NOMO-1 (cell line): ENCODE data around the gene TSC1.
"Not testable (repeated sequence)": the region's sequence is repeated elsewhere in the genome, so short reads cannot be mapped to it uniquely, and the experiment has no call there.

Experiments
- DNase-seq, 2 experiments: peaks; one replicate each; lab custom pipeline; 2025; ENCODE audit not compliant: unreplicated experiment in 2 of 2; lab: John Stamatoyannopoulos, UW

The TSC1 gene

DNA sequence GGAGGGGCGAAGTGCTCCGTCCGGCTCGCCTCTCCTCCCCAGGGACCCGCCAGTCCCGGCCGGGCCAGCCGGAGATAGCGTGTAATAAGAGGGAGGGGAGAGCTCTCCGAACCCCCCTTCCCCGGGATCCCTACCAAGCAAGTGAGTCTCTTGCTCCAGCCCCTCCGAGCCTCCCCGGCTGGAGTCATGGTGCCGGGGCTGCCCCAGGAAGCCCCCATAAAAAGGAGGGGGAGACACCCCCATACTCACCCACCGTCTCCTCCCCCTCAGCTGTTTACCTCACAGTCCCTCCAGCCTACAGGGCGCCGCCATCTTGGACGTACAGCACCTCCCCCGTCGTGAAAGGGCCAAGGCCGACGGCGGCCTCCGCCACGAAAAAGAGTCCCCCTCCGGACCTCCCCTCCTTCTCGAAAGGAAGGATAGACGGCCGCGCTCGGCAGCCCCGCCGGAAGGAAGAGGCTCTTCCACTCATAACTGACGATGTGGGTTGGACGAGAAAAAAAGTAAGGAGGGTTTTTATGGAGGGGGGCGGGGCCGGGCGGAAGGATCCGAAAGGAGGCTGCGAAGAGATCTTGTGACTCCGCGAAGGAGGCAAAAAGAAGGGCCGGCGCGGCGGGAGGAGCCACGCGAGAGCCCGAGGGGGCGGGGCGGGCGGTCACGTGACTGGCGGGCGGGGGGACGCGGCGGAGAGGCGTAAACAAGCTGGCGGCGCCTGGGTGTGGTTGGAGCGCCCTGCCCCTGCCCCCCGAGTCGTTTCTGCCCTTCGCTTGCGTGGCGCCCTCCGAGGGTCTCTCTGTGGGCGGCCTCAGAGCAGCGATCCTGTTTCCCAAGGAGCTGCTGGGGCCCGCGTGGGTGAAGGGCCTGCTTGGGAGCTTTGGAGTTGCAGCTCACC lies at the start of gene TSC1:
Gene TSC1, minus strand, starts transcription at position 323 of the 892 bp plus-strand sequence. CDS start 15,744 bp downstream, outside the sequence.
- peak; percentile 91 to 96 for DNase-seq

DNA sequence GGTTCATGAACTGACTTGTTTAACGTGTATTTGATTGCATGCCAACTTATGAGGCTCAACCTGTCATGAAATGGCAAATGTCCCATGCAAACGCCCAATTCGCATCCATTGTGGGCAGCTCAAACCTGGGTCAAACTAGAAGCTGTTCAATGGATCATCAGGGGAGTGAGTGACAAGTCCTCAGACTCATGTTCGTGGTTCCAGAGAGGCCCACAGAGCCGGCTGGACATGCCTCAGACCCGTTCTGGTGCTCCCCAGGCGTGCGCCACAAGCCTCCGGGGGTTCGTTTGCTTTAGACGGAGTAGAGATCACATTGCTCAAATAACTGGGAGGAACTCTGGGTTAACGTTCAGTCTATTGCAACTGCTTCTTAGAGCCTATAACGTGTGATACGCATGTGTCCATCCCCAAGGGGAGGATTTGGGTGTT lies 49.1 kb upstream of the TSC1 start:
- no peak for DNase-seq

DNA sequence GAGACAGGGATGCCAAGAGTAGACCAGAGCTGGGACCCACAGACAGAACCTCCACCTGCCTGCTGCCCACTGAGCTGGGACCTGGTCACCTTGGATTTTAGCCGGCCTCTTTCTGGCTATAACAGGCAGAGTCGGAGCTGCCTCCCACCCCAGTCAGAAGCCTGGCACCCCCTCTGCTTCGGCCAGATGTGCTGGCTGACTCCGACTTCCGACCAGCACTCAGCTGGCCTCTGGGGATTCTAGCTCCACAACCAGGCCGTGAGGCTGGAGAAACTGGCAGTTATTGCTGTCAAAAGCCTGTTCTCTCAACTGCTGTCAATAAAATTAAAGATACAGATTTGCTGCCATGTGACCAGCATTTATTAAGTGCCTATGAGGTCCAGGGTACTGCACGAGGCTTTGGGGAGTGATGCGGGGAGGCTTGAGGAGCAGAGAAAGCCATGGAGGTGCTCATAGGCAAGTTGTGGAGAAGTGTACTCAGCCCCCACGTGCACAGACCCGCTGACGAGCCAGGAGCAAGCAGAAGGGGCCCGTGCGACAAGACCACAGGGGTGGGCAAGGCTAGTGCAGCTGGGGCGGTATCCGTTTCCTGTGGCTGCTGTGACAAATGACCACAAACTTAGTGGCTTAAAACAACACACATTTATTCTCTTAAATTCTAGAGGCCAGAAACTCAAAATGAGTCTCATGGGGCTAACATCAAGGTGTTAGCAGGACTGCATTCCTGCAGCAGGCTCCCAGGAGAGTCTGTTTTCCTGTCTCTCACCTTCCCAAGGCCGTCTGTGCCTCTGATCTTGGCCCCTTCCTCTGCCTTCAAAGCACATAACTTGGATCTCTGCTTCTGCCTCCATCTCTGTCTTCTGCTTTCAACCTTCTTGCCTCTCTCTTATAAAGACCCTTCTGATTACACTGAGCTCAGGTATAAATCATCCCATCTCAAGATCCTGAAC lies 47.2 kb upstream of the TSC1 start:
- peak in 1 of 2 experiments; percentile 12 for DNase-seq

DNA sequence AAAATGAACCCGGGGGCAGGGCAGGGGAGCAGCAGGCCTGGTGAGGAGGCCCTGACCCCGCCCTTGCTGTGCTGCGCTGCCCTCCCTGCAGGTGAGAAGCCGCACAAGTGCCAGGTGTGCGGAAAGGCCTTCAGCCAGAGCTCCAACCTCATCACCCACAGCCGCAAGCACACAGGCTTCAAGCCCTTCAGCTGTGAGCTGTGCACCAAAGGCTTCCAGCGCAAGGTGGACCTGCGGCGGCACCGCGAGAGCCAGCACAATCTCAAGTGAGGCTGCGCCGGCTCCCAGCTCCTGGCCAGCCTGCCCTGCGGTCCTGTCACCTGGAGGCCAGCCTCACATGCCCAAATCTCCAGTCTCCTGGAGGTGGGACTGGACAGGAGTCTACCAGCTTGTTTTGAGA lies 46.4 kb upstream of the TSC1 start:
- no peak for DNase-seq

DNA sequence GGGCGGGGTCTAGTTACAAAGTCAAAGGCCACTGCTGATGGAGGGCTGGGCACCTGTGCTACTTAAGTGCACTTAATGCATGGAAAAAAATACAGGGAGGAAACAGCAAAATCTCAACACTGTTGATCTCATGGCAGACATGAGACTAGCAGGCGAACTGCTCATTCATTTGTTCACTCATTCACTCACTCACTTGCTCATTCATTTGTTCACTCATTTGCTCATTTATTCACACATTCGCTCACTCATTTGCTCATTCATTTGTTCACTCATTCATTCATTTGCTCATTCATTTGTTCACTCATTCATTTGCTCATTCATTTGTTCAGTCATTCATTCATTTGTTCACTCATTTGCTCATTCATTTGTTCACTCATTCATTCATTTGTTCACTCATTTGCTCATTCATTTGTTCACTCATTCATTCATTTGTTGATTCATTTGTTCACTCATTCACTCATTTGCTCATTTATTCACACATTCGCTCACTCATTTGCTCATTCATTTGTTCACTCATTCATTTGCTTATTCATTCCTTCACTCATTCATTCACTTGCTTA lies 45.7 kb upstream of the TSC1 start:
- not testable (repeated sequence) for DNase-seq

DNA sequence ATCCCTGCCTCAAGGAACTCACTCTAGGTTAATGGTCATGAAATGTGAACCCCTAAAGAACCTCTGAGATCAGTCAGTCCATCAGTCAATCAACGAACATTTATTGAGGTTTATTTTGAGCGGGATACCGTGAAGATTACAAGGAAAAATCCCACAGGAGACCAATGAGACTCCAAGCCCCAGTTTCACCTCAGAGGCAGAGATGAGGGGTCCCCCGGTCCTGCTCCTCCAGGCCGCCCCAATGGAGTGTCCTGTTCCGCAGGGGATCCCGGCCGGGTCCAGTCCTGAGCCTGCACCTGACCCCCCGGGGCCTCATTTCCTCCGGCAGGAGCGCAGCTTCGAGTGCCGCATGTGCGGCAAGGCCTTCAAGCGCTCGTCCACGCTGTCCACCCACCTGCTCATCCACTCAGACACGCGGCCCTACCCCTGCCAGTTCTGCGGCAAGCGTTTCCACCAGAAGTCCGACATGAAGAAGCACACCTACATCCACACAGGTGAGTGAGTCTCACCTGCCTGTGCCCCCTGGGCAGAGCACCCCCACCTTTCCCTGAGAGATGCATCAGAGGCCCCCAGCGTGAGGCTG lies 45.1 kb upstream of the TSC1 start:
- DNase-seq: no peak

DNA sequence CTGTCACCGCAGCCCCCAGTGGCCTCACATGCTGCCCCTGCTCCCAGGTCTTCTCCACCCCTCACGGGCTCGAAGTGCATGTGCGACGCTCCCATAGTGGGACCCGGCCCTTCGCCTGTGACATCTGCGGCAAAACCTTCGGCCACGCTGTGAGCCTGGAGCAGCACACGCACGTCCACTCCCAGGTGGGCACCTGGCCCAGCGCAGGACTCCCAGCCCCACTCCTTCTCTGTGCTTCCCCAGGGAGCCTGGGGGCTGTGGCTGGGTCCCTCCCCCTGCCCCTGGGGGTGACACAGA lies 44.5 kb upstream of the TSC1 start:
- DNase-seq: no peak

DNA sequence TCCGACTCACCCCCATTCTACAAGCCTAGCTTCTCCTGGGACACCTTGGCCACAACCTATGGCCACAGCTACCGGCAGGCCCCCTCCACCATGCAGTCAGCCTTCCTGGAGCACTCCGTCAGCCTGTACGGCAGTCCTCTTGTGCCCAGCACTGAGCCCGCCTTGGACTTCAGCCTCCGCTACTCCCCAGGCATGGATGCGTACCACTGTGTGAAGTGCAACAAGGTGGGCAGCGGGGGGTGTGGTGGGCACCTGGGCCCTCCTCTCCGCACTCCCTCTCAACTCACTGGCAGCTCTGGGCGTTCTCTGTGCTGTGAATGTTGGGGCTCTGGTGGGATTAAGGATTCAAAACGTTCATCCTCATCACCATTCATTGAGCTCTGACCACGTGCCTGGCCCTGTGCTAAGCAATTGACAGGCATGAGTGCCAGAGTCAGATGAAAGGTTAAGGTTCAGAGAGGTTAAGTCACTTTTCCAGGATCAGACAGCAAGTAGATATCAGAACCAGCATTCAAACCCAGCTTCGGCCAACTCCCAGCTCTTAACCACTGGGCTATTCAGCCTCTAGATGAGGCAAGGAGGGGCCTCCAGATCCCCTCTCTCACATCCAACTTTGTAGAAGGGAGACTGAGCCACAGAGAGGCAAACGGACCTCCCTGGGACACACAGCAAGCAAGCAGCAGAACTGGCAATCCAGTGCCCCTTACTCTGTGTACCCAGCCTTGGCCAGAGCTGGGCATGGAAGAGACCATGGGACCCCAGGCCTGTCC lies 44.0 kb upstream of the TSC1 start:
- no peak for DNase-seq

DNA sequence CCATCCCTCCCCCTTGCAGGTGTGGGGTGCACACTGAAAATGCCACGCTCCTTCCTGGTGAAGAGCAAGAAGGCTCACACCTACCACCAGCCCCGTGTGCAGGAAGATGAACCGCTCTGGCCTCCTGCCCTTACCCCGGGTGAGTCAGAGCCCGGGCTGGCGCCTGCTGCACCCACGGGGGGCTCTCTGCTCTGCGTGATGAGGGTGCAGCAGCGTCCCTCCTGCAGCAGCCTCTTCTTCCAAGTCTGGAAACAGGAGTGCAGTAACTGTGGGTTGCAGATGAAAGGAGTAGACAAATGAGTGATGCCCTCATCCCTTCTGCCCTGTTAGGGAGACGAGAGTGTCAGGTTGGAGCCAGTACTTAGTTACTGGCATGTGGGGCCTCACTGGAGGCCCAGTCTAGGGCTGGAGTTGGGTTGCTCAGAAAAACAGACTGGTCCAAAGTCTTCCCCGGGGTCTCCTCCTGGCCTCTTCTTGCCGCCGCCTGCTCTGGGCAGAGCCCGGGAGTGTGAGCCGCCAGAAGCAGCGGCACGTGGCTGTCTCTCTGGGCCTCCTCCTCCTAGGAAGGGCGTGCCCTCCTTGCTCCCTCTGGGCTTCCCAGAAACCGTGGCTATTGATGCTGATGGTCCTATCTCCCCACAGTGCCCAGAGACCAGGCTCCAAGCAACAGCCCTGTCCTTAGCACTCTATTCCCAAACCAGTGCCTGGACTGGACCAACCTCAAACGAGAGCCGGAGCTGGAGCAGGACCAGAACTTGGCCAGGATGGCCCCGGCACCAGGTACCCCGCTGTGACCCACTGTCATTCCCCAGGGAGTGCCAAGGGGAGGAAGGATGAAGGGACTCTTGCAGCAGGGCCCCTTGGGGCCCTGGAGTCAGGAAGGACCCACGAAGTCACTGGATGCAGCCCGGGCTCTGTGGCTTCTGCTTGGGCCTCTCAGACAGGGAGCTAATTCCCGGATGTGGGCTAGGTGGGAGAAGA lies 42.5 kb upstream of the TSC1 start:
- no peak for DNase-seq

DNA sequence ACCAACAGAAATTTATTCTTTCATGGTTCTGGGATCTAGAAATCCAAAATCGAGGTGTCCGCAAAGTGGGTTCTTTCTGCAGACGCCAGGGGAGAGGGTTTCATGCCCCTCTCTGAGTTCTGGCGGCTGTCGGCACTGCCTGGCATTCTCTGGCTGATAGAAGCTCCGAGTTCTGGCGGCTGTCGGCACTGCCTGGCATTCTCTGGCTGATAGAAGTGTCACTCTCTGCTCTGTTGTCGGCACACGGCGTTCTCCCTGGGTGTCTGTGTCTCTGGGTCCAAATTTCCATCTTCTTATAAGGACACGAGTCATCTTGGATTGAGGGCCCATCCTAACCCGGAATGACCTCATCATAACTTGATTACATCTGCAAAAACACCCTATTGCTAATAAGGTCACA lies 41.7 kb upstream of the TSC1 start:
- no peak for DNase-seq

DNA sequence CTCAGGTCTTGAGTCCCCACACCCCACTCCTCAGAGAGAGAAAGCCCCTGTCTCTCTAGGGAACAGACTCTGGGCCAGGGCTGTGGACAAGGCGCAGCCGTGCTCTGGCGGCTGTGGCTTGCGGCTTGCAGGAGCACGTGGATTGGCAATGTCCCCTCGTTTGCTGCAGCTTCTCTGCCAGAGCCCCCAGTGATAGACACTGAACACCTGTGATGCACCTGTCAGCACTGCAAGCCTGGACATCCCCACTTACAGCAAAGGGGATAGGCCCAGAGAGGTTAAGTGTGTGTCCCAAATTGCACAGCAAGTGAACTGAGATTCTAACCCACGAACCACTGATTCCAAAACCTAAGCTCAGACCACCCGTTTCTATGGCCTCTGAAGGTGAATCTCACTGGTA lies 41.1 kb upstream of the TSC1 start:
- no peak for DNase-seq

DNA sequence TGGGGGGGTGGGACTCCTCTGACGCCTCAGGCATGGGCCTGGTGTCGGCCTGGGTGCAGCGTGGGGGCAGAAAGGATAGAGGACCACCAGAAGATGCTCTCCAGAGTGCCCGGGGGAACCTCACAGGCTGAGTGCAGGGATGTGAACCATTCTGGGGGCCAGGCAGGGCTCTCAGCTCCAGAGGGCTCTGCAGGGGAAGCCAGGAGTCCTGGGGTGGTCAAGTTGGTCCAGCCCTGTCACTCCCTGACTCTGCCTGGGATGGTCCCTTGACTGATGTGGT lies 40.6 kb upstream of the TSC1 start:
- DNase-seq: no peak

DNA sequence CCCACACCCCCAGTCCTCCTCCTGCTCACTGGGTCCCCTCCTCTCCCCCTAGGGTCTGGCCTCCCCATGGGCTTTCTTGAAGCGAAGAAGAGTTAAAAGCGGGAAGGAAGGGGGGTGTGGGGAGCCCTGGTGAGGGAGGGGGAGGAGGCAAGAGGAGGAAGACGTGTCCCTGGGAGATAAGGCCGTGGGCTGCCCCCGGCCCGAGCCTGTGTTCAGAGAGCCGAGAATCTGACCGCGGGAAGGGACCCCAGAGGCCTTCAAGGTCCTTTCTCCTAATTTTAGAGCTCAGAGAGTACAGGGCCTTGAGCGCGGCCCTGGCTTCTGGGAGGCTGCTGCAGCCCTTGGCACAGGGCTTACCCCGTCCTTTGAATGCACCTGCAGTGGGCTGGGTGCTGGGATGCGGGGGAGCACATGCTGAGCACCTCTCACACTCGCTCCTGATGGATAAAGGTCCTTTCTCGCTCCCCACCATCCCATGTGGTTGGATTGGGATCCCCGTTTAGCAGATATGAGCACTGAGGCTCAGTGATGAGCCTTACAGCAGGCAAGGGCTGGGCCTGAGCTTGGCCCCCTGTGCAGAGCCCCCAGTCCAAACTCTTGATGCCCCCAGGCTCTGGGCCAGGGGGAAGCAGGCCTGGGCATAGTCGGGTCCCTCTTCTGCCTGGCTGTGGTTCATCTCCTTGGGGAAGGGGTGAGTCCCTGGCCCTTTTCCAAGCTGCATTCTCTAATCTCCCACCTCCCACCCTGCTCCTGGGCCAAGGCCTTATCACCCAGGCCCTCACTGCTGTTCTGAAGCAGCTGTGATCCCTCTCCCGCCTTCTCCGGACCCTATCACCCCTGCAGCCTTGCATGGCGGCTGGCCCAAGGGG lies 40.0 kb upstream of the TSC1 start:
- DNase-seq: no peak

DNA sequence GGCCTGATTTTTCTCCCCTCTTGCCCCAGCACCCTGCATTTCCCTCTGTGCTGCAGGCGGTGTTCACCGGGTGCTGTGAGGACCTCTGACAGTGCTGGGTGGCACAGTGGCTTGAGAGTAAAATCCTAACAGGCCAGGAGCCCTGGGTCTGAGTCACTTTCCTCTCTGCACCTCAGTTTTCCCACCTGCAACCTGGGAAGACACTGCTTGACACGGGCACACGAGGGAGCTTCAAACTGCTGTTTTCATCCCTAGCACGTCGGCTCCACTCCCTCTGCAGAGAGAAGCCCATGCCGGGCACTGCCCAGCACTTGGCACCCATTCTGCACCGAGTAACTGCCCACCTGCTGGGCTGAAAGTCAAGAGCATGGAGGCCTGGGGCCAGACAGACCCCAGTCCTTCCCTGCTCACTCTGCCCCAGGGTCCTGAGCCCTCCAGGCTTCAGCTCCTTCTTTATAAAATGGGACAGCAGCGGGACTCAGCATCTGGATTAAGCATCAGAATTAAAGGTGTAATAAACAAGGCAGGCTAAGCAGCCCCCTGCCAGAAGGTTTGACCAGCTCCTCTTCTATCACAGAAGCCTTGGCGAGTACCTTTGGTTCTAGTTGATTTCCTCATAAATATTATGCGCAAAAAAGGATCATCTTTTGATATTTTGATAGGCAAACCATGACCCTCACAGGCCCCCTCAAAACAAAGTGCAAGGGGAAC lies 39.2 kb upstream of the TSC1 start:
- DNase-seq: no peak

DNA sequence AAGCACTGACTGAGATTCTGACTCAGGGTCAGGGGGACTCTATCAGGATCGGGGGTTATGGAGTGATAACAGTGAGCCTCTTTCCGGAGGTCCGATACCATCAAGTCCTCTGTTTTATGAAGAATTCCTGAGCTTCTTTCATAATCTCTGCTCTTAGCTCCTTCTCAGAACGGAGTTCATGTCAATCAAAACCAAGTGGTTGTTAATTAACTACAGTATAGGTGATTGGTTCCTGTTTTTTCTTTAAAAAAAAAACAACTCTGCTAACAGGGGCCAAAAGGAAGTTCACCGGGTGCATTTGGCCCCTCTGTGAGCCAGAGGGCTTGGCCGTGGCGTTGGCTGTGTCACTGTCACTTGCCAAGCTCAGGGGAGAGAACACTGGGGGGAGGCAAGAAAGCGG lies 38.0 kb upstream of the TSC1 start:
- DNase-seq: peak; percentile 83 to 89

DNA sequence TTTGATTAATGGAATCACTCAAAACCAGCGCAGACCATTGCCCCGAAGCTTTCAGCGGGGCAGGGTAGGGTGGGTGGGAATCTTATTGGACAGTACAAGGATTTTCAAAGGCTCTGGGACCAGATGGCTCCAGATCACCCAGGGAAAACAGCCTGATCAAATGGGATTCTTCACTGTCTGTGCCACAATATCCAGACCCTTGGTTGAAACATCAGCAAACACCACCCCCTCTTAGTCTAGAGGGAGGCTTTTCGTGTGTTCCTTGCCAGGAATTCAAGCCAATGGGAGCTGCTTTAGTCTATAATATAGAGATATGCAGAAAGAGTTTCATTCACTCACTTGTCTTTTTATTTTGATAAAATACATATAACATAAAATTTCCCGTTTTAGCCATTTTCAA lies 35.7 kb upstream of the TSC1 start:
- no peak for DNase-seq

DNA sequence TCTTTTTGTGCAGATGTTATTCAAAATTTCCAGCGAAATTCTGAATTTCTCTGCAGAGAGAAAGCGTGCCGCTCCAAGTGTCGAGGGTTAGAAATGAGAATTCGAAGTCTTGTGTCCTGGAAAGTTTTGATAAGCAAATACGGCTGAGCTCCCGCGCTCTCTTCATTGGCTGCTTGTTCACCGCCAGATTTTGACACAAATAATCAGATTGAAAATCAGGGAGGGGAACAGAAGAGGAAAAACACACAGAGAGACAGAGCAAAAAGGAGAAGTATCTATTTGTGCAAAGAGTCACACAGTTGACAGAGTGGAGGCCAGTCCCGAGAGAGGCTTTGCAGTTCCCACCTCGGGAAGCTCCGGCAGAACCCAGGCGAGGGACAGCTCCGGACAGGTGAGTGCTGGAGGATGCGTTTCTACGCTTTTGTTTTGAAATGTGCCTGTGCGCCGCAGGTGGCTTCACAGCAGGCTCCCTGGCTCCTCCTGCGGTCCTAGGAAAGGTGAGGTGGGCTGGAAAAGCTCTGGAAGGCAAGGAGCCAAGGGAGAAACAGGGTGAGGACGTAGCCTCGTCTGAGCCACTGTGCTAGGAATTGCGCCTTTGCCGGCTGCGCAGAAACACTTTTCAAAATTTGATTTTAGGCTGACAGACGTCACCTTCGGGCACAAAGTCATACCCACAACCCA lies 34.2 kb upstream of the TSC1 start, which contains the start of gene GFI1B:
Gene GFI1B, plus strand, starts transcription at position 244 of the 681 bp plus-strand sequence. CDS start 7,985 bp downstream, outside the sequence.
- DNase-seq: peak; percentile 48 to 59
